ENCODE measurements around the gene MAP3K7CL.

Gene MAP3K7CL

DNA sequence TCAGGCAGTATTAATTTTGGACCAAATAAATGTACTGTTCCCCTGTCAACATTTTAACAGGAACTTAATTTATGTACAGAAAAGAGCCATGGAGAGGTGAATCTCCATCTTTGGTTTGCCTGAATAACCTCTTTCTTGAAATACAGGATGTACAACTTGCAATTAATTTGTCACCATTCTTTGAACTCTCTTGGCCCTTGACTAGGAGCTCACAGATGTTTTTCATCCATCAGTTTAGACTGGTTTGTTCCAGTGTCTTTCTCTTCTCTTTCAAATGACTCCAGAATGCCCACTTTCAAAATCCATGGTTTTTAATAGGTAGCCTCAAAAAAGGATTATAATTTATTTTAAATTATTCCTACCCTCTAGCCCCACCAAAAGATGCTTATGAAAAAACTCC is 5.0 kb downstream of the MAP3K7CL start:
- Histone ChIP-seq H3K9me3 (ENCODE audit: control insufficient read depth in 1 of 2, low read length in 2 of 2) (no peaks in the 10 kb centered on the region), H3K36me3 (ENCODE audit: control insufficient read depth in 1 of 2, insufficient read depth in 2 of 2, low read length in 2 of 2) (no peaks in the 10 kb centered on the region), H3K27me3 (ENCODE audit: low read depth, low read length) (no peaks in the 10 kb centered on the region), H3K4me3 (ENCODE audit: low read depth in 1 of 2, low read length in 2 of 2) (no peak overlapping the region), H3K27ac (ENCODE audit: low read length) (no peak overlapping the region), H3K4me1 (ENCODE audit: control insufficient read depth in 1 of 2, insufficient read depth in 2 of 2, low read length in 2 of 2) (no peaks in the 10 kb centered on the region)

DNA sequence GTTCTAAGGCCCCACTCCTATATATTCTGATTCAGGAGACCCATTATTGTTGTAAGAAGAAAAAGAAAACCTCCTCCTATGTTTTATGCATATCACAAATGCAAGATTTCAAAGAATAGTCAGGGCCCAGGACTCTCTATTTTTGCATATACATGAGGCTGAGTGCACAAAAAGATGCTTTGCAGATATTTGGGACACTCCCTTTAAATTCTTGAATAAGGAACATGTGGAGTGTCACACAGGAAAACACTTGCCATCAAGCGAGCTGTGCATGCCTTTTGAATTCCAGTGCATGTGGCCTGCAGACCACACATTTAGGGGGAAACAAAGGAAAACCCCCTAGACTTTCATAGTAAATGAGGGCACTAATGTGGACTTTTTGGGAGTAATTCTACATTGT is 5.6 kb downstream of the MAP3K7CL start:
- no peaks in the 10 kb centered on the region for H3K27me3 ChIP-seq (ENCODE audit: low read depth, low read length)
- no peak overlapping the region for H3K4me3 ChIP-seq (ENCODE audit: low read depth in 1 of 2, low read length in 2 of 2)
- H3K9me3 ChIP-seq (ENCODE audit: control insufficient read depth in 1 of 2, low read length in 2 of 2) = no peaks in the 10 kb centered on the region
- H3K36me3 ChIP-seq (ENCODE audit: control insufficient read depth in 1 of 2, insufficient read depth in 2 of 2, low read length in 2 of 2) = no peaks in the 10 kb centered on the region
- no peak overlapping the region for H3K27ac ChIP-seq (ENCODE audit: low read length)
- H3K4me1 ChIP-seq (ENCODE audit: control insufficient read depth in 1 of 2, insufficient read depth in 2 of 2, low read length in 2 of 2) = no peaks in the 10 kb centered on the region

- peaks cover 15 to 21% of the 10 kb centered on the region in 2 donors for H3K4me1 ChIP-seq (ENCODE audit: control insufficient read depth in 1 of 2, insufficient read depth in 2 of 2, low read length in 2 of 2)
- no peaks in the 10 kb centered on the region for H3K9me3 ChIP-seq (ENCODE audit: control insufficient read depth in 1 of 2, low read length in 2 of 2)
- peak overlapping the region; percentile 54 for H3K27ac ChIP-seq (ENCODE audit: low read length)
Measured at GRCh38 chr21:29144736-29145353, 14.4 kb downstream of the MAP3K7CL start.

GRCh38 chr21:29145354-29145782 is 14.9 kb downstream of the MAP3K7CL start:
- Histone ChIP-seq H3K27ac (ENCODE audit: low read length) (peak overlapping the region; percentile 54), H3K4me3 (ENCODE audit: low read depth in 1 of 2, low read length in 2 of 2) (no peak overlapping the region), H3K4me1 (ENCODE audit: control insufficient read depth in 1 of 2, insufficient read depth in 2 of 2, low read length in 2 of 2) (peaks cover 15 to 21% of the 10 kb centered on the region in 2 donors), H3K9me3 (ENCODE audit: control insufficient read depth in 1 of 2, low read length in 2 of 2) (no peaks in the 10 kb centered on the region), H3K36me3 (ENCODE audit: control insufficient read depth in 1 of 2, insufficient read depth in 2 of 2, low read length in 2 of 2) (peaks cover 0 to 2% of the 10 kb centered on the region in 2 donors), H3K27me3 (ENCODE audit: low read depth, low read length) (no peaks in the 10 kb centered on the region)

More at GRCh38 chr21:29144736-29145353, 14.4 kb downstream of the MAP3K7CL start:
- Histone ChIP-seq H3K4me3 (ENCODE audit: low read depth in 1 of 2, low read length in 2 of 2) (no peak overlapping the region), H3K27me3 (ENCODE audit: low read depth, low read length) (no peaks in the 10 kb centered on the region), H3K36me3 (ENCODE audit: control insufficient read depth in 1 of 2, insufficient read depth in 2 of 2, low read length in 2 of 2) (peaks cover 0 to 2% of the 10 kb centered on the region in 2 donors)

DNA sequence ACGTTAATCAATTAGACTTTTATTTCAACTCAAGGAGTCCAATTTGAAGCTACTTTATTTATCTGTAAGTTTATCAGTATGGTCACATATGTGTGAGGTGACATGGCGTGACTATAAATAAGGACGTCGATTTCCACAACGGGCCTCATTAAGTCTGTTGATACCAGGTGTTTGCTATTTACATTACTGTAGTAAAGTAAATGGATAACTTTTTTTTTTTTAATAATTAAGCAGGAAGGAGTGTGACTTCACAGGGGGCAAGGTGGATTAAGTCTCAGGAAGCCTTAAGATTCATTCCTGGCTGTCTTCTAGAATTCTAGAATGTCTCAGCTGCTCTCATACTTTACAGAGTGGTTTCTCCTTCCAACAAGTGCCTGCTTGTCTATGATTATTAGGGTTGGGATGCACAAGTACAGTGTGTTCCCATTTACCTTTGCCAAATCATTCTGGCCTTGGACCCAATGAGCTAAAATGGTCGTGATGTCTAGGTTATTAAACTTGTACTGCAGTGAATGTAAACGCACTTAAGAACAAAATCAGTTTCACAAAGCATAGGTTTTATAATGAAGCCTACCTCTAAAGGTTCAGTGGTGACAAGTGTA is 15.5 kb downstream of the MAP3K7CL start:
- peaks cover 15 to 21% of the 10 kb centered on the region in 2 donors for H3K4me1 ChIP-seq (ENCODE audit: control insufficient read depth in 1 of 2, insufficient read depth in 2 of 2, low read length in 2 of 2)

DNA sequence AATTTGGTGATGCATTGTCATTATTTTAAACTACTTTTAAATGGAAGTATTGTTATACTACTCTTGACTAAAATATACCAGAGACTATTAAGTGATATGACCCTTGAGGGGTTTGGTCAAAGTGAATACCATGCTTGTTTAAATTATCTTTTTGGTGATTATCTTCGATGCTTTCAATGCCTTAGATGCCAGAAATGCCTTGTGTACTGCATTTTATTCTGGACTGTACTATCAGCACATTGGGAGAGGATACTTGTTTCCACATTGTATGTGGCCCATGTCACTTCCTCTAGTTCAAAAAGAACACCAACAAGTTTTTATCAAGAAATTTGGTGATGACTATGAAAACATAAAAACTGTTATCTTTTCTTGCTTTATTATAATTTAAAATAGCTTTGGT is 16.3 kb downstream of the MAP3K7CL start:
- Histone ChIP-seq H3K27ac (ENCODE audit: low read length) (peak overlapping the region; percentile 58), H3K9me3 (ENCODE audit: control insufficient read depth in 1 of 2, low read length in 2 of 2) (no peaks in the 10 kb centered on the region), H3K4me1 (ENCODE audit: control insufficient read depth in 1 of 2, insufficient read depth in 2 of 2, low read length in 2 of 2) (peaks cover 15 to 21% of the 10 kb centered on the region in 2 donors), H3K4me3 (ENCODE audit: low read depth in 1 of 2, low read length in 2 of 2) (no peak overlapping the region), H3K27me3 (ENCODE audit: low read depth, low read length) (no peaks in the 10 kb centered on the region), H3K36me3 (ENCODE audit: control insufficient read depth in 1 of 2, insufficient read depth in 2 of 2, low read length in 2 of 2) (peaks cover 0 to 2% of the 10 kb centered on the region in 2 donors)

More for the DNA sequence above, 15.5 kb downstream of the MAP3K7CL start:
- Histone ChIP-seq H3K4me3 (ENCODE audit: low read depth in 1 of 2, low read length in 2 of 2) (peak overlapping the region in 1 of 2 donors; percentile 1), H3K36me3 (ENCODE audit: control insufficient read depth in 1 of 2, insufficient read depth in 2 of 2, low read length in 2 of 2) (peaks cover 0 to 2% of the 10 kb centered on the region in 2 donors), H3K27me3 (ENCODE audit: low read depth, low read length) (no peaks in the 10 kb centered on the region), H3K9me3 (ENCODE audit: control insufficient read depth in 1 of 2, low read length in 2 of 2) (no peaks in the 10 kb centered on the region), H3K27ac (ENCODE audit: low read length) (peak overlapping the region; percentile 58)

DNA sequence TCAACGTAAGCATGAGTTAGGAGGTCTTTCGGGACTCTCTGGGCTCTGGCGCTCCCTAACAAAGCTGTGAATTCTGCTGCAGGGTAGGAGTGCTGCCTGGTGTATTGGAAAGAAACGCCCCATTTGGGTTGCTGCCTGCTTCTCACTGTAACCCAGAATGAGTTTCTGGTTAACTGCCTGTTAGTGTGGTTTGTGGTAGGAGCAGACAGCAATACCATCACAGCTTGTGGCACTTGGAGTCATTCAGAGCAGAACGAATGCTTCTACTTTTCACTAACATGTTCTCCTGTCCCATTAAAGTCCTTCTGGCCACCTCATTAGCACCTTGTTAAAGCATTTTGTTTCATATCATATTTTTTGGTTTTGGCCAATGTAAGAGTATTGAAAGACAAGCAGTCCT is 18.1 kb downstream of the MAP3K7CL start:
- Histone ChIP-seq H3K4me1 (ENCODE audit: control insufficient read depth in 1 of 2, insufficient read depth in 2 of 2, low read length in 2 of 2) (peaks cover 15 to 21% of the 10 kb centered on the region in 2 donors), H3K36me3 (ENCODE audit: control insufficient read depth in 1 of 2, insufficient read depth in 2 of 2, low read length in 2 of 2) (no peaks in the 10 kb centered on the region), H3K9me3 (ENCODE audit: control insufficient read depth in 1 of 2, low read length in 2 of 2) (no peaks in the 10 kb centered on the region), H3K27ac (ENCODE audit: low read length) (no peak overlapping the region), H3K27me3 (ENCODE audit: low read depth, low read length) (no peaks in the 10 kb centered on the region), H3K4me3 (ENCODE audit: low read depth in 1 of 2, low read length in 2 of 2) (no peak overlapping the region)

- Histone ChIP-seq H3K27me3 (ENCODE audit: low read depth, low read length) (no peaks in the 10 kb centered on the region), H3K36me3 (ENCODE audit: control insufficient read depth in 1 of 2, insufficient read depth in 2 of 2, low read length in 2 of 2) (no peaks in the 10 kb centered on the region), H3K27ac (ENCODE audit: low read length) (no peak overlapping the region), H3K9me3 (ENCODE audit: control insufficient read depth in 1 of 2, low read length in 2 of 2) (no peaks in the 10 kb centered on the region), H3K4me1 (ENCODE audit: control insufficient read depth in 1 of 2, insufficient read depth in 2 of 2, low read length in 2 of 2) (peaks cover 15 to 21% of the 10 kb centered on the region in 2 donors), H3K4me3 (ENCODE audit: low read depth in 1 of 2, low read length in 2 of 2) (no peak overlapping the region)
Measured at GRCh38 chr21:29149808-29150425, 19.5 kb downstream of the MAP3K7CL start.

DNA sequence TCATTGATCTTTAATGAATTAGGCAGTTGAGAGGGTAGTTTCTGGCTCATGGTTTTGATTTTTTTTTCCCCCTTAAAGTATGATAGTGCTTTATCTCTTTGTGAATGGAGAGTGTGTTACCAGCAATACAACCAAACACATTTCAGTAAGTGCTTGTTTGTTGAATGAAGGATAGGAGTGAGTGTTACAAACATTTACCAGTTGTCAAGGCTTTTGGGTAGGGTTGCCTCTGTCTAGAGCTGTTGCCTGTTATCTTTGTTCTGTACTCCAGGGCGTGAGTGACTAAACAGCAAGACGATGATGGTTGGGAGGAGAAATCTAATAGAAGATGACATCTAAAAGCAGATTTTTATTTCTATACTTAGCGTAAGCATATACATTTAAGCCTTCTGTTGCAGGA is 21.5 kb downstream of the MAP3K7CL start:
- Histone ChIP-seq H3K27ac (ENCODE audit: low read length) (no peak overlapping the region), H3K4me3 (ENCODE audit: low read depth in 1 of 2, low read length in 2 of 2) (no peak overlapping the region), H3K36me3 (ENCODE audit: control insufficient read depth in 1 of 2, insufficient read depth in 2 of 2, low read length in 2 of 2) (no peaks in the 10 kb centered on the region), H3K4me1 (ENCODE audit: control insufficient read depth in 1 of 2, insufficient read depth in 2 of 2, low read length in 2 of 2) (peaks cover 0 to 5% of the 10 kb centered on the region in 2 donors), H3K9me3 (ENCODE audit: control insufficient read depth in 1 of 2, low read length in 2 of 2) (no peaks in the 10 kb centered on the region), H3K27me3 (ENCODE audit: low read depth, low read length) (no peaks in the 10 kb centered on the region)

DNA sequence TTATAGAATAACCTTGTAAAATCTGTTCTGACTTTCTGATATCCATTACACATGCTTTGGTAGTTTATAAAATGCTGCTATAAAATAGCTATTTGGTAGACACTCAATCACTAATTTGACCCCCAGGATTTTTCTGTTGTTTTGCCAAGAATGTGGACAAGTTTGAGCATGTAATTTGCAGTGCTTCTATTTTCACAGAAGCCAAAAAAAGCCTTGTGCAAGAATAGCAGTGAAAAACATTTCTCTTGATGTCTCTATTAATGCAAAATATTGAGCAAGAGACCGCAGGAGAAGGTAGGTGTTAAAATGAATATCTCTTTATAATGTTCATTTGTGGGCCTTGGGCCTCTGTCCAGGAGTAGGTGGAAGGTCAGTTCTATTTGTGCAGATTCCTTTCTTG is 22.5 kb downstream of the MAP3K7CL start:
- H3K27ac ChIP-seq (ENCODE audit: low read length) = no peak overlapping the region
- no peaks in the 10 kb centered on the region for H3K36me3 ChIP-seq (ENCODE audit: control insufficient read depth in 1 of 2, insufficient read depth in 2 of 2, low read length in 2 of 2)
- no peak overlapping the region for H3K4me3 ChIP-seq (ENCODE audit: low read depth in 1 of 2, low read length in 2 of 2)
- no peaks in the 10 kb centered on the region for H3K9me3 ChIP-seq (ENCODE audit: control insufficient read depth in 1 of 2, low read length in 2 of 2)
- peaks cover 0 to 5% of the 10 kb centered on the region in 2 donors for H3K4me1 ChIP-seq (ENCODE audit: control insufficient read depth in 1 of 2, insufficient read depth in 2 of 2, low read length in 2 of 2)
- no peaks in the 10 kb centered on the region for H3K27me3 ChIP-seq (ENCODE audit: low read depth, low read length)

GRCh38 chr21:29154270-29154669 is 23.8 kb downstream of the MAP3K7CL start:
- Histone ChIP-seq H3K36me3 (ENCODE audit: control insufficient read depth in 1 of 2, insufficient read depth in 2 of 2, low read length in 2 of 2) (no peaks in the 10 kb centered on the region), H3K4me1 (ENCODE audit: control insufficient read depth in 1 of 2, insufficient read depth in 2 of 2, low read length in 2 of 2) (no peaks in the 10 kb centered on the region), H3K27me3 (ENCODE audit: low read depth, low read length) (no peaks in the 10 kb centered on the region), H3K4me3 (ENCODE audit: low read depth in 1 of 2, low read length in 2 of 2) (no peak overlapping the region), H3K9me3 (ENCODE audit: control insufficient read depth in 1 of 2, low read length in 2 of 2) (no peaks in the 10 kb centered on the region), H3K27ac (ENCODE audit: low read length) (no peak overlapping the region)

Data from muscle layer of duodenum (tissue), 2 donors.